GM23338 (cell line): Measurements from ENCODE around the gene KAT6B. TPM values are rescaled to one million over a fixed set of nuclear protein-coding genes. Genes with fewer than 3 reads are reported as not detected.
A peak's percentile ranks its signal among the peaks of the same experiment; 100 is the strongest.

Source experiments
- ATAC-seq: fragments of 200-7000 bp; cut with Tn5 transposase; 3 replicates; pipeline ENCODE4 v1.9.1; 2020
- DNase-seq: peaks from one replicate; pipeline ENCODE4 v3.0.0-alpha.2; 2015; ENCODE audit warnings: low spot score
- H2AFZ ChIP-seq: fragments of 200-600 bp; sonication (generic); 2 replicates; pipeline ENCODE4 v1.8.0; 2016; ENCODE audit warnings: antibody characterized with exemption, mild to moderate bottlenecking, moderate library complexity
- H3F3A ChIP-seq: fragments of 200-600 bp; sonication (generic); replicated peaks from 2 replicates; pipeline ENCODE4 v1.8.0; 2017; ENCODE audit warnings: antibody characterized with exemption, mixed run types, low read depth
- H3K27ac ChIP-seq: fragments of 200-600 bp; sonication (generic); 2 replicates; pipeline ENCODE4 v1.6.1; 2016; ENCODE audit warnings: low read depth
- H3K27me3 ChIP-seq: fragments of 200-600 bp; sonication (generic); 2 replicates; pipeline ENCODE4 v1.8.0; 2016; ENCODE audit warnings: mild to moderate bottlenecking, mixed run types, moderate library complexity; ENCODE audit not compliant: insufficient read depth
- H3K36me3 ChIP-seq: fragments of 200-600 bp; sonication (generic); 2 replicates; pipeline ENCODE4 v1.8.0; 2016; ENCODE audit warnings: mild to moderate bottlenecking; ENCODE audit not compliant: insufficient read depth
- H3K4me1 ChIP-seq: fragments of 200-600 bp; sonication (generic); 2 replicates; pipeline ENCODE4 v1.8.0; 2016; ENCODE audit warnings: mild to moderate bottlenecking, moderate library complexity; ENCODE audit not compliant: insufficient read depth
- H3K4me2 ChIP-seq: fragments of 200-600 bp; sonication (generic); 2 replicates; pipeline ENCODE4 v1.7.1; 2017; ENCODE audit warnings: mixed run types
- H3K4me3 ChIP-seq: fragments of 200-600 bp; sonication (generic); 2 replicates; pipeline ENCODE4 v1.6.1; 2016; ENCODE audit warnings: mixed run types
- H3K79me2 ChIP-seq: fragments of 200-600 bp; sonication (generic); replicated peaks from 2 replicates; pipeline ENCODE4 v1.8.0; 2017; ENCODE audit warnings: mild to moderate bottlenecking; ENCODE audit not compliant: insufficient read depth
- H3K9me2 ChIP-seq: fragments of 200-600 bp; sonication (generic); 2 replicates; pipeline ENCODE4 v1.8.0; 2017; ENCODE audit not compliant: insufficient read depth
- H4K20me1 ChIP-seq: fragments of 200-600 bp; sonication (generic); replicated peaks from 2 replicates; pipeline ENCODE4 v1.8.0; 2017; ENCODE audit warnings: mild to moderate bottlenecking; ENCODE audit not compliant: insufficient read depth
- H3K27ac Mint-ChIP-seq: 2 replicates; pipeline ENCODE4 v1.8.0; 2020; ENCODE audit warnings: inconsistent platforms, mild to moderate bottlenecking, moderate library complexity, mixed read lengths
- H3K27me3 Mint-ChIP-seq: 3 replicates; pipeline ENCODE4 v1.8.0; 2022; ENCODE audit warnings: low read depth, mild to moderate bottlenecking, moderate library complexity, mixed read lengths, inconsistent platforms; ENCODE audit not compliant: insufficient read depth, poor library complexity
- H3K36me3 Mint-ChIP-seq: 3 replicates; pipeline ENCODE4 v1.8.0; 2021; ENCODE audit warnings: low read depth, mild to moderate bottlenecking, inconsistent platforms, moderate library complexity, mixed read lengths
- H3K4me1 Mint-ChIP-seq: 3 replicates; pipeline ENCODE4 v1.8.0; 2020; ENCODE audit warnings: mild to moderate bottlenecking, inconsistent platforms, mixed read lengths
- H3K4me3 Mint-ChIP-seq: 3 replicates; pipeline ENCODE4 v1.8.0; 2021; ENCODE audit warnings: moderate library complexity, mild to moderate bottlenecking, inconsistent platforms, mixed read lengths
- H3K9me3 Mint-ChIP-seq: 3 replicates; pipeline ENCODE4 v1.8.0; 2020; ENCODE audit warnings: moderate library complexity, mild to moderate bottlenecking, inconsistent platforms, mixed read lengths
- CREB1 ChIP-seq: fragments of 250-450 bp; sonication (Bioruptor Pico); IDR thresholded peaks from 2 replicates; pipeline ENCODE4 v1.5.0; 2020; ENCODE audit warnings: low read depth, mild to moderate bottlenecking, moderate library complexity
- EZH2 ChIP-seq: fragments of 200-600 bp; sonication (generic); IDR thresholded peaks from one replicate; pipeline ENCODE4 v1.8.0; 2017; ENCODE audit warnings: antibody characterized with exemption, mild to moderate bottlenecking, low read depth; ENCODE audit not compliant: unreplicated experiment
- EZH2phosphoT487 ChIP-seq: fragments of 200-600 bp; sonication (generic); IDR thresholded peaks from one replicate; pipeline ENCODE4 v1.8.1; 2018; ENCODE audit warnings: antibody characterized with exemption; ENCODE audit not compliant: unreplicated experiment
- JUNB ChIP-seq: IDR thresholded peaks from one replicate; pipeline ENCODE4 v1.6.1; 2016; ENCODE audit warnings: antibody characterized with exemption; ENCODE audit not compliant: unreplicated experiment
- POLR2AphosphoS5 ChIP-seq: IDR thresholded peaks from 2 replicates; pipeline ENCODE4 v1.6.1; 2016; ENCODE audit warnings: antibody characterized with exemption, low read depth
- STAT1 ChIP-seq: IDR thresholded peaks from one replicate; pipeline ENCODE4 v1.6.1; 2016; ENCODE audit warnings: antibody characterized with exemption; ENCODE audit not compliant: unreplicated experiment
- ZNF331 ChIP-seq: fragments of 250-450 bp; sonication (Bioruptor Pico); IDR thresholded peaks from 2 replicates; pipeline ENCODE4 v1.5.0; 2020; ENCODE audit warnings: low read depth, mild to moderate bottlenecking, moderate library complexity
- polyA plus RNA-seq: library from polyadenylated mRNA; unstranded; fragments of >200 nt; fragmentation: Nextera tagmentation; extraction: Ambion mirVana; gene quantifications from 2 replicates; pipeline ENCODE4 v1.2.1, GENCODE V29; 2016
- total RNA-seq: library from RNA; depleted of rRNA; stranded (reverse); fragments of >200 nt; shearing (Covaris generic); gene quantifications from 2 replicates; pipeline ENCODE4 v1.2.3, GENCODE V29; 2014
- TF ChIP-seq, protein P1 (sequence below), 2 experiments: fragments of 200-600 bp in 1 of 2; sonication (generic) in 1 of 2; conservative IDR thresholded peaks; 2 replicates each; pipeline versions ENCODE4 v1.5.1 to v1.6.1; 2016 to 2017; ENCODE audit warnings: antibody characterized with exemption in 2 of 2, low read depth in 2 of 2, mild to moderate bottlenecking in 2 of 2, moderate library complexity in 1 of 2
- TF ChIP-seq, protein P2 (sequence below): IDR thresholded peaks from one replicate; pipeline ENCODE4 v1.6.1; 2018; ENCODE audit warnings: antibody characterized with exemption; ENCODE audit not compliant: unreplicated experiment

Gene KAT6B
- total and polyA plus RNA-seq, 2 experiments from 2014 or later: 21.3 to 31.4 TPM

DNA sequence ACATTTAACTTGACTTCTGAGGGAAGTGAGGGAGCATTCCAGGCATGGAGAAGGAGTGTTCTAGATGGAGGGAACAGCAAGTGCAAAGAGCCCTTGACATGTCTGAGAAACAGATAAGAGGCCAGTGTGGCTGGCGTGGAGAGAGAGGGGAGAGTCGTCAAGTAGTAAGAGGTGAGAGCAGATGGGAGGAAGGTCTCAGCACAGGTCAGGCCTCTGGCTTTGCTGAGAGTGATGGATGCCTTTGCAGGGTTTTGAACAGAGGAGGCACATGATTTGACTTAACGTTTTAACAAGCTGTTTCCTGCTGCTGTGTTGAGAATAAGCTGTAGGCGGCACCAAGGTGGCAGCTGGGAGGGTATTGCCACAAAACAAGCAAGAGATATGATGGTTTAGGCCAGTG is 97.2 kb downstream of the KAT6B start:
- Mint-ChIP-seq H3K27ac (peak overlapping the region; percentile 17; the same call in 1 of the 2 replicates), H3K4me3 (peak overlapping the region; percentile 9; the same call in 1 of the 3 replicates), H3K36me3 (peaks cover 11% of the 10 kb centered on the region), H3K9me3 (peaks cover 17% of the 10 kb centered on the region), H3K4me1 (peaks cover 39% of the 10 kb centered on the region), H3K27me3 (no peaks in the 10 kb centered on the region)
- Histone ChIP-seq H3K9me2 (no peaks in the 10 kb centered on the region), H4K20me1 (0 out of 2 replicates have a peak, but pooled peaks cover 4% of the 10 kb centered on the region), H3K4me2 (peak overlapping the region; percentile 62; the same call in 1 of the 2 replicates), H2AFZ (no peak overlapping the region), H3K27me3 (no peaks in the 10 kb centered on the region), H3F3A (no peaks in the 10 kb centered on the region), H3K27ac (peak overlapping the region; percentile 10), H3K4me3 (no peak overlapping the region), H3K79me2 (peaks cover 78% of the 10 kb centered on the region), H3K4me1 (peaks cover 29% of the 10 kb centered on the region), H3K36me3 (no peaks in the 10 kb centered on the region)
- peak; percentile 32 for DNase-seq
- peak; percentile 72 for ATAC-seq
- TF ChIP-seq, protein P1, sequence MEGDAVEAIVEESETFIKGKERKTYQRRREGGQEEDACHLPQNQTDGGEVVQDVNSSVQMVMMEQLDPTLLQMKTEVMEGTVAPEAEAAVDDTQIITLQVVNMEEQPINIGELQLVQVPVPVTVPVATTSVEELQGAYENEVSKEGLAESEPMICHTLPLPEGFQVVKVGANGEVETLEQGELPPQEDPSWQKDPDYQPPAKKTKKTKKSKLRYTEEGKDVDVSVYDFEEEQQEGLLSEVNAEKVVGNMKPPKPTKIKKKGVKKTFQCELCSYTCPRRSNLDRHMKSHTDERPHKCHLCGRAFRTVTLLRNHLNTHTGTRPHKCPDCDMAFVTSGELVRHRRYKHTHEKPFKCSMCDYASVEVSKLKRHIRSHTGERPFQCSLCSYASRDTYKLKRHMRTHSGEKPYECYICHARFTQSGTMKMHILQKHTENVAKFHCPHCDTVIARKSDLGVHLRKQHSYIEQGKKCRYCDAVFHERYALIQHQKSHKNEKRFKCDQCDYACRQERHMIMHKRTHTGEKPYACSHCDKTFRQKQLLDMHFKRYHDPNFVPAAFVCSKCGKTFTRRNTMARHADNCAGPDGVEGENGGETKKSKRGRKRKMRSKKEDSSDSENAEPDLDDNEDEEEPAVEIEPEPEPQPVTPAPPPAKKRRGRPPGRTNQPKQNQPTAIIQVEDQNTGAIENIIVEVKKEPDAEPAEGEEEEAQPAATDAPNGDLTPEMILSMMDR (conservative IDR thresholded peaks at IDR 0.05; ENCODE audit: low read depth in 2 of 2): 0 out of 4 replicates have a peak, but pooled peaks of 1 of the 2 experiments have one; percentile 5
- TF ChIP-seq POLR2AphosphoS5: no peak

DNA sequence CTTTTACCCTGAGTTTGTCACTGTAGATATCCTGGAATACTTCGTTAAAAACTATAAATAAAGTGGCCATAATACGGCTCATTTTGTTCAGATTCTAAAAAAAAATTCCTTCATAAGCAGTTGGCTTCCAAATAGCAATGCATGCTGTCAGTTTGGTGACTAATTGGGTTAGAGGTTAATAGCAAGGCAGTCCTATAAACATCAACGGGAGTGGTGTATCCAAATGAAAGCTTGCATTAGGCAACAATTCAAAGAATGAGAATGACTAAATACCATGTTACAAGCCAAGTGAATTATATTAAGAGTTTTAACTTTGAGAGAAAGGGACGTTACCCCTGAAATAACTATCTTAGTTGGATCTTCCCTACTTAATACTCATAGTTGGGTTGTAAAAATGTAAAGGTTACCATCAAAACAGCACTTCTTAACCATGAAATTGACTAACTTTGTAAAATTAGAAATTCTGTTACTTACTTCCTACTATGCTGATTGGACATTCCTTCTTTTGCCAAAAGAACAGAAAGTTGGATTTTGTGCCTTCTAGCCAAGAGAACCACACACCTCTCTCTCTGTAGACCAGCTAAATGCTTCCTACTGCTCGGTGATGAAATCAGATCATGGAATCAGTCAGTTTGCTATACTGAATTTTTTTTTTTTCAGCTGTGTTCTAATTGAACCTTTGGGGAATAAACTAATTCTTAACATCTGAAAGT is 98.0 kb downstream of the KAT6B start:
- Histone ChIP-seq H3K4me2 (no peak overlapping the region), H3K27me3 (no peaks in the 10 kb centered on the region), H3K36me3 (no peaks in the 10 kb centered on the region), H3K4me3 (no peak overlapping the region), H3K27ac (peak overlapping the region; percentile 10; the same call in 1 of the 2 replicates), H3K9me2 (no peaks in the 10 kb centered on the region), H3K79me2 (peaks cover 78% of the 10 kb centered on the region), H4K20me1 (0 out of 2 replicates have a peak, but pooled peaks cover 4% of the 10 kb centered on the region), H2AFZ (no peak overlapping the region), H3F3A (no peaks in the 10 kb centered on the region), H3K4me1 (peaks cover 29% of the 10 kb centered on the region)
- Mint-ChIP-seq H3K4me1 (peaks cover 39% of the 10 kb centered on the region), H3K9me3 (peaks cover 11% of the 10 kb centered on the region), H3K27ac (no peak overlapping the region), H3K4me3 (no peak overlapping the region), H3K27me3 (no peaks in the 10 kb centered on the region), H3K36me3 (peaks cover 11% of the 10 kb centered on the region)
- ATAC-seq (no peak), DNase-seq (peak; percentile 31)
- TF ChIP-seq EZH2phosphoT487 (no peak), CREB1 (CRISPR knock-in tag) (no peak), JUNB (no peak), EZH2 (no peak), STAT1 (no peak), ZNF331 (no peak)
- TF ChIP-seq, protein P2, sequence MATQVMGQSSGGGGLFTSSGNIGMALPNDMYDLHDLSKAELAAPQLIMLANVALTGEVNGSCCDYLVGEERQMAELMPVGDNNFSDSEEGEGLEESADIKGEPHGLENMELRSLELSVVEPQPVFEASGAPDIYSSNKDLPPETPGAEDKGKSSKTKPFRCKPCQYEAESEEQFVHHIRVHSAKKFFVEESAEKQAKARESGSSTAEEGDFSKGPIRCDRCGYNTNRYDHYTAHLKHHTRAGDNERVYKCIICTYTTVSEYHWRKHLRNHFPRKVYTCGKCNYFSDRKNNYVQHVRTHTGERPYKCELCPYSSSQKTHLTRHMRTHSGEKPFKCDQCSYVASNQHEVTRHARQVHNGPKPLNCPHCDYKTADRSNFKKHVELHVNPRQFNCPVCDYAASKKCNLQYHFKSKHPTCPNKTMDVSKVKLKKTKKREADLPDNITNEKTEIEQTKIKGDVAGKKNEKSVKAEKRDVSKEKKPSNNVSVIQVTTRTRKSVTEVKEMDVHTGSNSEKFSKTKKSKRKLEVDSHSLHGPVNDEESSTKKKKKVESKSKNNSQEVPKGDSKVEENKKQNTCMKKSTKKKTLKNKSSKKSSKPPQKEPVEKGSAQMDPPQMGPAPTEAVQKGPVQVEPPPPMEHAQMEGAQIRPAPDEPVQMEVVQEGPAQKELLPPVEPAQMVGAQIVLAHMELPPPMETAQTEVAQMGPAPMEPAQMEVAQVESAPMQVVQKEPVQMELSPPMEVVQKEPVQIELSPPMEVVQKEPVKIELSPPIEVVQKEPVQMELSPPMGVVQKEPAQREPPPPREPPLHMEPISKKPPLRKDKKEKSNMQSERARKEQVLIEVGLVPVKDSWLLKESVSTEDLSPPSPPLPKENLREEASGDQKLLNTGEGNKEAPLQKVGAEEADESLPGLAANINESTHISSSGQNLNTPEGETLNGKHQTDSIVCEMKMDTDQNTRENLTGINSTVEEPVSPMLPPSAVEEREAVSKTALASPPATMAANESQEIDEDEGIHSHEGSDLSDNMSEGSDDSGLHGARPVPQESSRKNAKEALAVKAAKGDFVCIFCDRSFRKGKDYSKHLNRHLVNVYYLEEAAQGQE: no peak
